ENCODE data around the gene KDSR. TPM values are rescaled to one million over a fixed set of nuclear protein-coding genes. Genes with fewer than 3 reads are reported as not detected.

Gene KDSR
- total RNA-seq, 1 experiment from 2014 or later: 26.8 TPM

DNA sequence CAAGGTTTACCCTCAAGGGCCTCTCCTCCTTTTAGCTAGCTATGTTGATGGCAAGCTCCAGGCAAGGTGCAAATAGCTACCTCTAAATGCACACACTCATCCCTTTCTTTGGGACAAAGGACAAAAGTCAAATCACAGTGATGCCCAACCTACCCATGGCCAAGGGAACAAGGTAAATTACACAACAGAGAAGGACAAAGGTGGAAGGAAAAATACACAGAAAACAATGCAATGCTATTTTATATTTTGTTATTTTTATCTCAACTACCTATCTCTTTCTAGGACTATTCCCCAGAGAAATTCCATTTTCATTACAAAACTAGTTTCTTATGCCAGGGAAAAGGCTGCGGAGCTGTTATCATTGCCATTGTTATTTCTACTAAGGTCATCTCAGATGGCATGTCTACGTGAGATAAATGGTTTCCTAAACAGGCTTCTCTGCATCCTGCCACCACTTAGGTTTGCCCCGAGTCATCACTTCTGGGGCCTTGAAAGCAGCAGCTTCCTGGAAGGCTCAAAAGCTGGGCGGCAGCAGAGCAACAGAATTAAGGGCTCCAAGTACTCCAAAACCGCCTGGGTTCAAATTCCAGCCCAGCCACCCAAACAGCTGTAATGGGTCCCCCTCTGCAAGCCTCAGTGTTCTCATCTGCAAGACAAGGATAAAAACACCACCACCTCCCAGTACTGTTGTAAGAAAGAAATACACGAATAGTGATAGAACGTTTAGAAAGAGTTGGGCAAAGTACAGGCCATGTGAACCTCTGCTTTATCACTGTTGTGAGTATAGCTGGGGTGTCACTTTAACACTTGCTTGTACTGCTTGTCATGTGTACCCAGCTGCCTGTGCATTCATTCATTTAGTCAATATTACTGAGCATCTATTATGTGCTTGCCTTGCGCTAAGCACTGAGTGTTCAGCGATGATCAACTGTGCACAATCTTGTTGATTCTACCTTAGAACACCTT is 68.3 kb downstream of the KDSR start:
- H3K36me3 Mint-ChIP-seq (ENCODE audit: insufficient read depth, unreplicated experiment): no peaks in the 10 kb centered on the region
- no peaks in the 10 kb centered on the region for H3K4me1 ChIP-seq
- H3K36me3 ChIP-seq (ENCODE audit: control insufficient read depth, insufficient read depth, low read length): no peaks in the 10 kb centered on the region
- ChIA-PET CTCF (no interaction called here), POLR2A (no interaction called here)
- H3K4me1 Mint-ChIP-seq (ENCODE audit: low read depth, unreplicated experiment): no peaks in the 10 kb centered on the region
- H3K27ac Mint-ChIP-seq (ENCODE audit: unreplicated experiment): no peak overlapping the region
- no peaks in the 10 kb centered on the region for H3K27me3 Mint-ChIP-seq (ENCODE audit: insufficient read depth, unreplicated experiment)
- H3K27me3 ChIP-seq (replicated peaks; ENCODE audit: control insufficient read depth, insufficient read depth, low read length): no peaks in the 10 kb centered on the region
- H3K4me3 Mint-ChIP-seq (ENCODE audit: unreplicated experiment): no peak overlapping the region
- no peak for DNase-seq
- no peaks in the 10 kb centered on the region for H3K9me3 Mint-ChIP-seq (ENCODE audit: unreplicated experiment)
- no peak overlapping the region for H3K4me3 ChIP-seq (ENCODE audit: low read depth, low read length)
- no peak for TF ChIP-seq CTCF (IDR thresholded peaks at IDR 0.05; ENCODE audit: insufficient read depth in 1 of 2, low read depth in 1 of 2, low read length in 1 of 2, severe bottlenecking in 1 of 2, unreplicated experiment in 1 of 2)
- BruUV-seq (replicated peaks): no TSS peak
- intact Hi-C loops (cut with micrococcal nuclease; ENCODE audit: unreplicated experiment): no loop called here
- H3K9me3 ChIP-seq: no peaks in the 10 kb centered on the region

DNA sequence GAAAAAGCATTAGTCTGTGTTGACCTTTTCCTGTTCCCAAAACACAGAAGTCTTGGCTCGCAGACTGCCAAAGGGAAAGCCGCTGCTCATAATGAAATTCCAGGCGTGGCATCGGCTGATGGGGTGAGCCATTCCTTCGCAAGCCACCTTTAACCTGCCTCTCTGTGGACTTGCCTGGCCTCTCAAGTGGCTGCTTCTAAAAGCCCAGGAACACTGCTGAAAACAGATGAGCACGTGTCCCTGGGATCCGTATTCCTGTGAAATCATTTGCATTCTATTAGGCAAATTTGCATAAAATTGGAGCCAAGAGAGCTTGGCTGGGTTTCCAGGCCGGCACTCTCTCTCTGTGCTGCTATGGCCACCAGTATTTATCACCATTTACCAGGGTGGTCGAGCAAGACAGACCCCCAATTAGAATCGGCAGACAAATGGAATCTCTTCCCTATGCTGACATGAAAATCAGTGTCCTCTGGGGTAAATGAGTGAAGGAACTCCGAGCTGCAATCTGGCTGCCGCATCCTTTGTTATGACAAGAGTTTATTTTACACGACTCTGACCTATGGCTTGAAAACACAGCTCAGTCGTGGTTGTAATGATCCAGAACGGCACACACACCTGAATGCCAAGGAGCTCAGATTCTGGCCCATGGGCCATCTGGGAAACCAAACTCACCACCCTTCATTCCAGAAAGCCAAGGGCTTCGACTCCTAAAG is 69.2 kb downstream of the KDSR start:
- Mint-ChIP-seq H3K36me3 (ENCODE audit: insufficient read depth, unreplicated experiment) (no peaks in the 10 kb centered on the region), H3K9me3 (ENCODE audit: unreplicated experiment) (no peaks in the 10 kb centered on the region), H3K4me3 (ENCODE audit: unreplicated experiment) (no peak overlapping the region), H3K27me3 (ENCODE audit: insufficient read depth, unreplicated experiment) (no peaks in the 10 kb centered on the region), H3K27ac (ENCODE audit: unreplicated experiment) (no peak overlapping the region), H3K4me1 (ENCODE audit: low read depth, unreplicated experiment) (no peaks in the 10 kb centered on the region)
- no peak for DNase-seq
- Histone ChIP-seq H3K4me1 (no peaks in the 10 kb centered on the region), H3K4me3 (ENCODE audit: low read depth, low read length) (no peak overlapping the region), H3K36me3 (ENCODE audit: control insufficient read depth, insufficient read depth, low read length) (no peaks in the 10 kb centered on the region), H3K27me3 (replicated peaks; ENCODE audit: control insufficient read depth, insufficient read depth, low read length) (no peaks in the 10 kb centered on the region), H3K9me3 (no peaks in the 10 kb centered on the region)
- no TSS peak for BruUV-seq (replicated peaks)
- no peak for TF ChIP-seq CTCF (IDR thresholded peaks at IDR 0.05; ENCODE audit: insufficient read depth in 1 of 2, low read depth in 1 of 2, low read length in 1 of 2, severe bottlenecking in 1 of 2, unreplicated experiment in 1 of 2)
- ChIA-PET POLR2A (no interaction called here), CTCF (no interaction called here)
- intact Hi-C loops (cut with micrococcal nuclease; ENCODE audit: unreplicated experiment): no loop called here

DNA sequence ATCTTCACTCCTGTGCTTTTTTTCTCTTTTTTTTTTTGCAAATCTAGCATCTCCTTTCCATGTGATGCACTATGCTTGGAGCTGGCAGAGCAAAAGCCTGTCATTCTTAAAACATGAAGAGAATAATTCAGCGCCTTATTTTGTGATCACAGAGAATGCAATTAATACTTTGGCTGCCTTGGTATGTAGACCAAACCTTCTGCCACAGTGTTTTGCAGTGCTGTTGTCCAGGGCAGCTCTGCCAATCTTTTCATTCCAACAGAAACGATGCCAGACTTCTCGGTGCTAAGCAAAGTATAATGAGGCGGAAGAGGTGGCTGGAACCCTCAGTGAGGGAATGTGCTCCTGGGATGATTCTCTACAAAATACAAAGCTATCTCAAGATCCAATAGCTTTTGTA is 73.1 kb downstream of the KDSR start:
- H3K4me3 ChIP-seq (ENCODE audit: low read depth, low read length): no peak overlapping the region
- no peaks in the 10 kb centered on the region for H3K36me3 ChIP-seq (ENCODE audit: control insufficient read depth, insufficient read depth, low read length)
- Mint-ChIP-seq H3K36me3 (ENCODE audit: insufficient read depth, unreplicated experiment) (no peaks in the 10 kb centered on the region), H3K4me1 (ENCODE audit: low read depth, unreplicated experiment) (no peaks in the 10 kb centered on the region), H3K9me3 (ENCODE audit: unreplicated experiment) (no peaks in the 10 kb centered on the region), H3K27ac (ENCODE audit: unreplicated experiment) (no peak overlapping the region), H3K27me3 (ENCODE audit: insufficient read depth, unreplicated experiment) (no peaks in the 10 kb centered on the region), H3K4me3 (ENCODE audit: unreplicated experiment) (no peak overlapping the region)
- no peak for DNase-seq
- no peaks in the 10 kb centered on the region for H3K4me1 ChIP-seq
- ChIA-PET CTCF (no interaction called here), POLR2A (no interaction called here)
- TF ChIP-seq CTCF (IDR thresholded peaks at IDR 0.05; ENCODE audit: insufficient read depth in 1 of 2, low read depth in 1 of 2, low read length in 1 of 2, severe bottlenecking in 1 of 2, unreplicated experiment in 1 of 2): no peak
- intact Hi-C loops (cut with micrococcal nuclease; ENCODE audit: unreplicated experiment): no loop called here
- no TSS peak for BruUV-seq (replicated peaks)
- no peaks in the 10 kb centered on the region for H3K27me3 ChIP-seq (replicated peaks; ENCODE audit: control insufficient read depth, insufficient read depth, low read length)
- no peaks in the 10 kb centered on the region for H3K9me3 ChIP-seq
